Dedifferentiated amniotic fluid mesenchymal stem cell (primary cell): ENCODE measurements around the gene VCP.

Experiments used
- DNase-seq: peaks from one replicate; pipeline ENCODE4 v3.0.0-alpha.2; 2016; ENCODE audit errors: extremely low spot score

The VCP gene

DNA sequence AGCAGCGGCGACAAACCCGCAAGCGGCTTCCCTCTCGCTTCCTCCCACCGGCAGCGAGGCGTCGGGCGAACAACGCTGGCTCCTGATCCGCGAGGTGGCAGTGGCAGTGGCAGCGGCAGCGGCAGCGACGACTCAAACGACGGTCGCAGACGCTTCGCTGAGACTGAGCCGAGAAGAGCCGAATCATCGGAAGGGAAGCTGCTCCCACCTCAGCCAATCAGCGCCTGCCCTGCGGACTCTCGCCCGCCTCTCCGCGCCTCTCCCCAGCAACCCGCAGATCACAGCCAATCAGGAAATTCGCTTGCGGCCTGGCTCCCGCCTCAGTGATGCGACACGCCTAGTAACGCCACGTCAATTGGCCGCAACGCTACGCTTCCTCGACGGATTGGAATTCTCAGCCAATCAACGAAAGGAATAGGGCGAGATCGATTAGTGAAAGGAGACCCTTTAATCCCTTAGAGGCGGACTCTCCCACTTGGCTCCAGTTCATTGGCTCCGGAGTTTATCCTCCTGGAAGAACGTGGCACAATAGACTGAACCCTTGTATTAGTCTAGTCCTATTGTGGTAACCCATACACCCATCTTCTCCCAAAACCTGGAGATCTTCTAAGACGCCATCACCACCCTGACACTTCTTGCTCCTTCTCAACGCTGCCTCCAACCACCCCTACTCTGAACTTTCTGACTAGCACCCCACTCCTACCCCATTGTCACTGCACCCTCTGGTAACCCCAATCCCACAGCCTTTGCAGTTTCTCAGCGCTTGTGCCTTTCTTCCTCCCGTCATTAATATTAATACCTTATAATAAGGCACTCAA, at the start of gene VCP:
VCP (minus strand) TSS at position 165 of the 818 bp plus-strand sequence. CDS start 272 bp downstream, outside the sequence.
- DNase-seq = peak; percentile 99

DNA sequence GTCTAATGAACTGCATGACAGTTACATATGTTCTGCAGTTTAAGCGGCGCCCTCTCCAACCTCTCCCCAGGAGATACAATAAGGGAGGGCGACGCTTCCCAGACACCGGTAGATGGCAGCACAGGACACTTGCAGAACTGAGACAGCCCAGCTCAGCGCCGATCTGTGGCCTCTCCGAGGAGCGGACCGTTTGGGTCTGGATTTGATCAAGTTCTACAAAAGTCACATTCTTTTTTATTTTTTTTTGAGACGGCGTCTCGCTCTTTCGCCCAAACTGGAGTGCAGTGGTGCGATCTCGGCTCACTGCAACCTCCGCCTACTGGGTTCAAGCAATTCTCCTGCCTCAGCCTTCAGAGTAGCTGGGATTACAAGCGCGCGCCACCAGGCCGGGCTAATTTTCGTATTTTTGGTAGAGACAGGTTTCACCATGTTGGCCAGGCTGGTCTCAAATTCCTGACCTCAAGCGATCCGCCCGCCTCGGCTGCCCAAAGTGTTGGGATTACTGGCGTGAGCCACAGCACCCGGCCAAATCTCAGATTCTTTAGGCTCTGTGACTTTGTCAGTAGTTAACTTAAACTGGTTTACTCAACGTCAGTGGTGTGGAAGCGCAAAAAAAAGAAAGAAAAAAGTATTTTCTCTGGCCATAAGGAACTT, 44.6 kb upstream of the VCP start:
- DNase-seq = peak; percentile 98

DNA sequence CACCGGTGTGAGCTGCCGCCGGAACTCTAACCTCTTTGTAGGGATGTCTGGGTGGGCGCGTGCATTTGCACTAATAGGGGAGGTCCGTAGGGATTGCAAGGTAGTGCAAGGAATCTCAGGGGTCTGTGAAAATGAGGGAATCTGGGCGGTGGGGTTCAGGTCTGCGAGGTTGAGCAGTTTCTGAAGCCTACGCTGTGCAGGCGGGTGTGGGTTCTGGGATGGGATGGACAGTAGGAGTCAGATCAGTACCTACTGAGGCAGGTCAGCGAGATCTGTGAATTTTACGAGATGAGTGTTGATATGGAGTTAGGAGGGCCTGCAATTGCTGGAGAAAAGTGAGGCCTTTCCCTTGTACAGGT, 44.1 kb upstream of the VCP start:
- no peak for DNase-seq

DNA sequence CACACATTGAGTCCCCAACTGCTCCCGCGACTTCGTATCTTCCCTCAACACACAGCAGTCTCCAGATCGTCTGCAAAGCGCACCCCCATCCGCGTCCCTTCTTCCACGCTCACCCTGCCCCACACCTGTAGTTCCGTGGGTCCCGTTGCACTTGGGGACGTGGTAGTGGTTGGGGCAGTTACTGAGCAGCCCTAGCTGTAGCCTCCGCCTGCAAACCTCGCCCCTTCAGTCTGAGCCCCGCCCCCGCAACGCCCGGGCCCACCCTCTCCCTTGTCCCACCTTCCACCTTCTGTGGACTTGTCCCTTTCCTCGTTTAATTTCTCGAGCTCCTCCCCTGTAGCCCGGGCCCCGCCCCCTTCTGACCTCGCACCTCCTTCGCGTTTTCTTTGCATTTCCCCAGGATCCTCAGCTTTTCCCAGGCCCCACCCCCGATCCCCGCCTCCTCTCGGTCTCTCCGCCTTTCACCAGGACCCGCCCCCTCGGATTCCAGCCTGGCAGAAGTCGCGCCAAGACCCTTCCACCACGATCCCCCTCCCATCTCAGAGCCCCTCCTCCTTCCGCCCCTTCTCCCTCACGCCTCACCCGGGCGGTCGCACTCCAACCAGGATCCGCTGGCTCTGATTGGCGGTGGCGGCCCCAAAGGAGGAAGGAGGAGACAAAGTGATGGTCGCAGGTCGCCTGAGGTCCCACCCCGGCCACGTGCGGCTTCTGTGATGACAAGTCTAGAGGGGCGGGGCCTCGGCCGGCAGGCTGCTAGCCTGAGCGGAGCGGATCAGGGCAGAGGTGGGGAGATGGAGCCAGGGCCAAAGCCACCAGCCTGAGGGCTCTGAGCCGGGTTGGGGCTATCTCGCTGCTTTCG, 43.5 kb upstream of the VCP start, which contains the start of gene ATOSB:
ATOSB (minus strand) TSS at position 183 of the 859 bp plus-strand sequence. CDS start 7,588 bp downstream, outside the sequence.
- DNase-seq = peak; percentile 87

DNA sequence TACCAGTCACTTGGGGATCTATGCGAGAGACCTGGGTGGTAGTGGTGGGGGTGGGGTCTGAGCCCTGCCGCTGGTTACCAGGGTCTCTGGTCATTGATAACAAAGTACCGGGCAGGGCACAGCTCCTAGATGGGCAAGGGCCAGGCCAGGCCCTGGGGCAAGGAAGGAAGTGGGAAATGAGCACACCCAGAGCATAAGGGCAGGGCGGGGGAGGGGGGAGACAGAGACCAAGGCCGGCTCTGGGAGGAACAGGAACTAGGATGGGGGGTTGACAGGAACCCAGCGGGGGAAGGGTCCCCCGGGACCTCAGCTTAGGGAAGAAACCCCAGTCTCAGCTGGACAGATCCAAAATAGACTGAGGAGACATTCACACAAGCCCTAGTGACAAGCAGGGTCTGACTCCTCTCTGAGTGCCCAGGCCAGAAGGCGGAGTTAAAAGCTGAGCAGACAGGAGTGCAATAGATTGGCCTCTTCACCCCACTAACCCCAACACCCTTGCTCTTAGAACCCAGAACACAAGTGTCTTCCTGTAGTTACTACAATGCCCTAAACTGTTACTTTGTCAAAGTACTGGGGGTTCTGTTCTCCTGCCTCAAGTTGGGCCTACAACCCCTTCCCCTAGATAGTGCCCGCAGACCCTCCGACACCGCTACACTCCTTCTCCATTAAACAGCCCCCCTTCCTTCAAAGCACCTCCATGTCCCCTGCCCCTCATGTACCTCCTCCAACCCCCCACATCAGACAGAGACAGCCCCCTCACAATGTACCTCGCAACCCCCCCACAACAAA, 42.6 kb upstream of the VCP start:
- DNase-seq = no peak

DNA sequence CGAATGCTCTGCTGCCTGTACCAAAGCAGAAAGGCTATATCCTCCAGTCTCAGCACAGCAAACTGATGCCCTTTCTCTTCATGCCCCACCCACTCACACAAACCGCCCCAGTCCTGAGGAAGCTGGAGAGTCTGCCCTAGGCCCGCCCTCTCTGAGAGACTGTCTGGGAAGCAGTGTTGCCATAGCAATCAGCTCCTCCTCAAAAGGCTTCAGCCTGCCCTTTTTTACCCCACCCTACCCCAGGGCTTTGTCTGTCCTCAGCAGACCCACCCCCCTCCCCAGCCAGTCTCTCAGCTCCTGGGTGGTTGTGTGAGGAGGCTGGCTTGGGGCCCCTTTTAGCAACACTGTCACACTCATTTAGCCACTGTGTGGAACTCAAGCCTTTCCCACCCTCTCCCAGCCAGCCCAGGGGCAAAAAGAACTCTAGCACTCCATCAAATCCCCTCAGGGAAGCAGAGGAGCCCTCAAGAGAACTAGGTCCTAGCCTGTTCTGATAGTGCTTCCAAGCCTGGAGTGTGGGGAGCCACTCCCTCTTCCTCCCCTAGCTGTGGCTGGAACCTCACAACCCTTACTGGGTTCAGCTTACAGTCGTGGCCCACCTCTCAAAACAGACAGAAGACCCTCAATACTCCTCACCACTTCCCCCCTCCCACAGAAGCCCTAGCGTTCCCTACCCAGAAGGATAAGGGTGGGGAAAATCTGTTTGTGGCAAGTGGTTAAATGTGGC, 41.9 kb upstream of the VCP start:
- peak; percentile 99 for DNase-seq

DNA sequence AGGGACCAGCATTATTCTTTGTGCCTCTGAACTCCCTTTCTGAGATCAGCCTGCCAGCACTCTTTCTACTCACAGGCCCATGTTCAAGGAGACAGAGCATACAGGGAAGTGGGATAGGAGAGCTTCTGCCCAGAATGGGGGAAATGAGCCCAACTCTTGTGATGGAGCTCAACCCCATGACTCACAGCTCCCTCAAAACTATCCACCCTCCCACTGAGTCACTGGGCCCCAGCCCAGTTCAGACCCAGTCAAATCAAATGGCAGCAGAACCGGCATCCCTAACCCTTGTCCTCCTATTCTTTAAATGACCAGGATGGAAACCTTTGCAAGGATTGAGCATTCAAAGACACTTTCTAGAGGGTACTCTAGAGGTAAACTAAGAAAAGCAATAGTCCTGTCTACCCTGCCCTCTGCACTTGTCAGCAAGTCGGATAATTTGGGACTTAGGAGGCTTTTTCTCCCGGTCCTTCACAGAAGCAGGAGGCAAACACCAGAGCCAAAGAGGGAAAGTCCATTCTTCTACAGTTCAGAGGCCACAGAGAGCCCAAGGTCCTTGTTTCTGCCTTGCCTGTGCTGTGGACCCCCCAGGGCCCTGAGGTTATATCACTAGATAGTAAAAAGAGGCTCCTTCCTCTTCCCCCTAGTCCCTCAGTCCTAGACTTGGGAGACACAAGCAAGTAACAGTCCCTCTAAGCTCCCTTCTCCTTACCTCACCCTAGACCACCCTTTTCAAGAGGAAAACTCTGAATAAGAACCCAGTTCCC, 40.0 kb upstream of the VCP start:
- peak; percentile 56 for DNase-seq

DNA sequence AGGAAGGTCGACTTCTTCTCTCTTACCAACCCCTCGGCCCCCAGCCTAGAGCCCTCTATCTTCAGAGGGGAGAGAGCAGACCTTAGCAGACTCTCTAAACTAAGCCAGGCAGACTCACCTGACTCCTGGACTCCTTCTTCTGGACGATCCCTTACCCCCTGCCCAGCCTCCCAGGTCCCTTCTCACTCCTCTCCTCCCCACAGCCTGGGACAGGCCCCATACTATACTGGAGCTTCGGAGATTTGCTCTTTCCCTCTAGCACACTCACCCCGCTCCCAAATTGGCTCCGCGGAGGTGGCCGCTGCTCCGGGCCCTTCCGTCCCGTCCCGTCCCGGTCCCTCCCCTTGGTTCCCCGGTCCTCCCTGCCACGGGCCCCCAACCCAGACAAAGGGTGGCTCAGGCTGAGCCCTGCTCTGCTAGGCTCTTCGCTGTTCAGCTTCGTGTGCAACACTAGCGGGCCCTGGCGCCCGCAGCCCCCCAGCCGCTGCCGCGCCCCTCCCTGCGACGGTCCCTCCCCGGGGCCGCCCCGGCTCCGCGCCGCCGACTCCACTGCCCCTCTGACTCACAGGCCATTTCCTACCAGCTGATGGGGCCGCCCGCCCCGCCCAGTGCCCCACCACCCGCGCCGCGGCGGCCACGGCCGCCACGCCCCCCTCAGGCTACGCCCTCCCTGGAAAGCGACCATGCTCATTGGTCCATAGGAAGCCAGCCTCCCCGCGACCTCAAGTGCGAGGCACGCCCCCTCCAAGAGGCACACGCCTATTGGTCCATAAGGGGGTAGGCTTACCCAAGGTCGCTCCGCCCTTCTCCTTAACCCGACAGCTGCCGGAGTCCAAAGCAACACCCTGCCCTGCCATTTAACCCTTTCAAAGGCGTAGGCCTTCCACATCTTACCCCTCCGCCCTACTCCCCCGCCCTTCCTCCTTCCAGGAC, 38.8 kb upstream of the VCP start:
- DNase-seq = peak; percentile 98

DNA sequence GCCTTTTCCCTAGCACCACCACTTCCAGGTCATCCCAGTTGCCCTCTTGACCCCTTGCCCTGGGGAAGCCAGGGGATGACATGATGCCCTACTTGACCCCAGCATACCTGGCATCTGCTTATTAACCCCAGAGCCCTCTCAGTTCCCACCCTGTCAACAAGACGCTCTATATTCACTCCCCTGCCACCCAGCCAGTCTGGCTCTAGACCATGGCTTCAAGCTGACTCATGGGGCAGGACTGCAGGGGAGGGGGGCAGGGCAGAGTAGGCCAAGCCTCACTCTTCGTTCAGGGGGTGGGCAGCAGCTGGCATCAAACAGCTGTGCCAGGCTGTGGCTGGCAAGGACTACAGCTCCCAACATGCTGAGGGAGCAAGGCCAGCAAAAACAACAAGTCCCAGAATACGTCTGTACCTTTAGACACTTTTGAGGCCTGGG, 37.9 kb upstream of the VCP start:
- no peak for DNase-seq

DNA sequence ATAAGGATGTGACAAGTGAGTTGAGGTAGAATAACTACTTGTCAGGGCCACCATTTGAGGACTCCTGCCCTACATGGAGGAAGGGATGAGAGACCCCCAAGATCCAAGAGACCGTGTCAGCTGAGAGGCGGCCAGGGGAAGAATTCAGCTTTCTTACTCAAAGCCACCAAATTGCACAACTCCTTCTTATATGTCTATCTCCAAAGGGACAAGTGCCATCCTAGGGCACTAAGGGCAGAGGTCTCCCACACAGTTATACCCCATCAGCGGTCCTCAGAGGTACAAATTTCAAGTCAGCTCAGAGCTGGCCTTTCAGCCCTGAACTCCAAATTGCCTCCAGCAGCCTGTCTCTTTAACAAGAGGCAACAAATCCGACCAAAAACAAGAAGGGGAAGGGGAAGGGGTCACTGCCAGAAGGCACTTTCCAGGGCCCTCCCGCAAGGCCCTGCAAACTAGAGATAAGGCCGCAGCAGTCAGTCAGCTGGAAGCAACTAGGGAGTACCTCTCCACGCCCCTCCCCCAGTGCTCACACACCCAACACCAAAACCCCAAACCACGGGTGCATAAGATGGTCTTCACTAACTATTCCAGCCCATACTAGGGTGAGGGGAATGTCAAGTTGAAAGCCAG, 36.6 kb upstream of the VCP start:
- DNase-seq = no peak

DNA sequence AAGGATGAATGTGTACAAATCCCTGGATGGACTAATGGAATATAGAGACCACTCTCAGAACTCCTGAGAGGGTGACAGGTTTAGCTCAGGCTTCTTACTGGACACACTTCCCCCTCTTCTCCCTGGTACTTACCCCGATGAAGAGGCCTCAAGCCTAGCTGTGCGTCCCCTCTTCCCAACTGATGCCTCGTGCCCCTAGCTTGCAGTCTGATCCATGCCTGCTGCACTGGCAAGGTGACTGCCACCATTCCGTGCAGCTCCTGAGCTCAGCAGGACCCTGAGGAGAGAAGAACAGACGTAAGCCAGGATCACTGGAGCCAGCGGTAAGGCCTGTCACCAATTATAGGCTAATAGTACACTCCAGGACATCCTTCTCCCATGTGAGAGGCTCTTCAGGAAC, 36.0 kb upstream of the VCP start:
- no peak for DNase-seq

DNA sequence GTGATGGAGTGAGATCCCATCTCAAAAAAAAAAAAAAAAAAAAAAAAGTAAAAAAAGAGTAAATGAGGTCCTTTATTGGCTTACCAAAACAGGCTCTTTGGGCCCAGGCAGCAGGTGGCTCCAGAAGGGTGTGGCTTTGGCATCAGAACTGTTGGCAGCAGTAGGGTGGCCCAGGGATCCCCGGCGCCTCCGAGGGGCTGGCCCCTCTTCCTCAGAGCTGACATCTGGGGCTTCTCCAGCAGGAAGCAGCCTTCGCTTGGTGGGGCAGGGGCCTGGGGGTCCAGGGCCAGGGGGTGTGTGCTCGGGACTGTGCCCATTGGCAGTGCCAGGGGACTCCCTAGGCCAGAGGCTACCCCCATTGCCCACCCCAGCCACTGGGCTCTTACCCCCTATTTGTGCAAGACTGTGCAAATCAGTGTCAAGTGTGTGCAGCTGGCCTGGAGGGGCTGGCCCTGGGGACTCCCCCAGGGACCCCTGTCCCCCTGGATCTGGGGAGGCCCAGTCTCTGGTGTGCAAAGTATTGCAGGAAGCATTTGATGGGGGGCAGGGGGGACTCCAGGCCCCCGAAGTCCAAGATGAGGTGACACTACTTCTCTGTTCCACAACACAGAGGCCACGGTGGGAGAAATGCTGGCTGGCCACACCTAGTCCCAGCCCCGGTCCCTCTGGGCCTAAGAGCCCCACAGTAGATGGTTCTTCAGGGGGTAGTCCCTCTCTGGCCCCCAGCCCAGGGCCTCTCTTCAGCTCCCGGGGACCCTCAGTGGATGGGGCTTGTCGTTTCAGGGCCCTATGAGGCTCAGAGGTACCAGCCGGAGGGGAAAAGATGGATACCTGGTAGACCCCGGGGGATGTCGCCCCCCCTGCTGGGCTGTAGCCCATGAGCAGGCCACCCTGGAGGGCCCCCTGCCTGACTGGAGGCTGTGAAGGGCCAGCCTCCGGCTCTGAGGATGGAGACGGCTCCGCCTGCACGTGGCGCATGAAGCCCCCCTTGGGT, 35.2 kb upstream of the VCP start:
- DNase-seq = no peak

DNA sequence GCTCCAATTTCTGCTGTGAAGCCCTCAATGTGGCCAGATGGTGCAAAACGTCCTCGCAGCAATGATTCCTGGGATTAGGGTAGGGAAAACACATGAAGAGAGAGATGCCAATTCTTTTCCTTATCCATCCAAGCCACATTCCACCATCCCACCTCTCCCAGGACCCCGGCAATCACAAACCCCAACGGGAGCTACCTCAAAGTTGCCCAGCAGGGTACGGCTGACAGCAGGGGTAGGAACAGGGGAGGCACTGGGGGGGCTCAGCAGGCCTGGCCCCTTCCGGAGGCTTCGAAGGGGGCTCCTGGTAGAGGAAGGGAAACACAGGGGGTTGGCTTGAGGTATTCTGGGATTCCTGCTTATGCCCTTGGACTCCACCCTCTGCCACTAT, 33.9 kb upstream of the VCP start:
- DNase-seq = no peak

DNA sequence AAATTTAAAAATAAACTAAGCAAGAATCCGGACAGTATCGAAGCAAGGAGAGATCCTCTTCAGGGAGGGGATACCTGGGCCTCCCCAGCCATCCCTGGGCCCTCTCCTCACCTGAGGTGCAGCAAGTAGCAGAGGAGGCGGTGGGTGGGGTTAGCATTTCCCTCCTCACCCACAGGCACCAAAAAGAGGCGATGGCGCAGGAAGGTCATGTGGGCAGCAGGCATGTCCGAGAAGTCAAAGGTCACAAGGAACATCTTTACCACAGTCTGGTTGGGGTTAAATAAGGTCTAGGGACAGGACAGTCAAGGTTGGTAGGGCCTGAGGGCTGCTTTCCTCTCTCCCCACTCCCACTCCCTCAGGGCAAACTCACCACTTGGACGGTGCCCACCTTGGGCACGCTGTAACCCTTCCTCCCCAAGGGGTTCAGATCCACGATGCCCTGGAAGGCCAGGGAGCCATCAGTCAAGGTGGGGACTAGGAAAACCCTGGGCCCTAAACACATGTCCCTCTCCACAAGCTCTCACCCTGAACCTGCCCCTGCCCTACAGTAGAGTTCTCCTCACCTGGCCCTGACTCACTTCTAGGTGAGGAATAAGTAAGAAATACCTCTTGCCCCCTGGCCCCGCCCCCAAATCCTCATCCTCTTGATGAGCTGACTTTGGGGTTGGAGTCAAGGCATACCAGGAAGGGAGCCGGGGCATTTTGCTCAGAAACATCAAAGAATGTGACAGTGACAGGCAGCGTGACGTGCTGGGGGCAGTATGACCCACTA, 33.3 kb upstream of the VCP start:
- no peak for DNase-seq

DNA sequence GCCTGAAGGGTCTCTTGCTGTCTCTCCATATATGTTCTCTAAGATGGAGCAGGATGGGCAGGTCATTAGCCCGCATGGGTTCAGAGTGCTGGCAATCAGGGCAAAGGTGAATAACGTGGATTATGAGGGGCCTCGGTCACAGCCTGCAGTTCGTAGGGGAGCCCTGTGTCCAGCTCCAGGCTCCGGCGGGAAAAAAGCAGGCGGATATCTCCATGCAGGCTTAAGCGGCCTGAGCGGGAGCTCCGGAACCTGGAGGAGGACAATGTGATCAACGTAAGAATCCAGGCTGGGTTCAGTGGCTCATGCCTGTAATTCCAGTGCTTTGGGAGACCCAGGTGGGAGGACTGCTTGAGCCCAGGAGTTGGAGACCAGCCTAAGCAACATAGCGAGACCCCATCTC, 32.7 kb upstream of the VCP start:
- no peak for DNase-seq

DNA sequence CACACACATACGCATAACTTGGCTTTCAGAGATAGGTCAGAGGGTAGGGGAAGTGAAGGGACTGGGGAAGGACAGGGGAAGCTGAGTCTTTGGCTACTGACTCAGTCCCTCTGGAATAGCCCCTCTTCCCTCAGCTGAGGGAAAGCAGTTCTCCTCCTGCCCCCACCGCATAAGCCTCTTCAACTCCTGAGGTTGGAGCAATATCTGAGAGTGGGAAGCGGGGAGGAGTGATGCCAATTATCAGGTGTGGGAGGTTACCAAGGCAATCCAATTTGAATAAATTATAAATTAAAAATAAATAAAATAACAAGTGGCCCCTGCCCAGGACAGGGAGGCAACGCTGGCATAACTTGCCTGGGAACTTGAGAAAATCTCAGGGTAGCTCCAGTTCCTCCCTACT, 32.2 kb upstream of the VCP start:
- DNase-seq = no peak
